Heart left ventricle (tissue), 16 donors: Measurements from ENCODE around the gene PLD6. TPM values are rescaled to one million over a fixed set of nuclear protein-coding genes. Genes with fewer than 3 reads are reported as not detected.
A peak's percentile ranks its signal among the peaks of the same experiment; 100 is the strongest.

ENCODE experiments used
- ATAC-seq, 4 donors: fragments of 200-7000 bp; cut with Tn5 transposase; one replicate each; pipeline ENCODE4 v1.9.1; 2020 to 2022; ENCODE audit warnings: moderate library complexity in 4 of 4, mild to moderate bottlenecking in 3 of 4, moderate number of reproducible peaks in 1 of 4
- DNase-seq, 5 donors: peaks; one replicate each; pipeline ENCODE4 v3.0.0-alpha.2; 2020
- H3K27ac ChIP-seq, 12 donors: fragments of 200-600 bp; sonication (generic) in 4 of 12; one replicate each; pipeline versions ENCODE4 v1.5.0 to v1.8.0; 2016 to 2022; ENCODE audit warnings: mild to moderate bottlenecking in 2 of 12
- H3K27me3 ChIP-seq, 9 donors: fragments of 200-600 bp; sonication (generic) in 2 of 9; one replicate each; pipeline versions ENCODE4 v1.5.1 to v1.8.0; 2016 to 2022; ENCODE audit warnings: mild to moderate bottlenecking in 3 of 9
- H3K36me3 ChIP-seq, 9 donors: fragments of 200-600 bp; sonication (generic) in 2 of 9; one replicate each; pipeline versions ENCODE4 v1.5.0 to v1.8.0; 2018 to 2022; ENCODE audit warnings: mild to moderate bottlenecking in 2 of 9
- H3K4me1 ChIP-seq, 12 donors: fragments of 200-600 bp; sonication (generic) in 4 of 12; one replicate each; pipeline versions ENCODE4 v1.5.0 to v1.8.0; 2016 to 2022; ENCODE audit warnings: mild to moderate bottlenecking in 3 of 12
- H3K4me3 ChIP-seq, 12 donors: fragments of 200-600 bp; sonication (generic) in 4 of 12; one replicate each; pipeline versions ENCODE4 v1.5.0 to v1.8.0; 2017 to 2022; ENCODE audit warnings: mild to moderate bottlenecking in 9 of 12, moderate library complexity in 4 of 12
- H3K9me3 ChIP-seq, 12 donors: fragments of 200-600 bp; sonication (generic) in 4 of 12; one replicate each; pipeline versions ENCODE4 v1.5.0 to v1.8.0; 2016 to 2022; ENCODE audit warnings: mild to moderate bottlenecking in 1 of 12
- POLR2A ChIP-seq, 2 donors: fragments of 450-650 bp; IDR thresholded peaks; one replicate each; pipeline ENCODE4 v1.6.1; 2017; ENCODE audit warnings: antibody characterized with exemption in 2 of 2, mild to moderate bottlenecking in 2 of 2, moderate library complexity in 2 of 2
- WGBS, 4 donors: extraction: QIAGEN DNeasy Blood & Tissue Kit in 2 of 4; methylation state at CpG; one replicate each; pipeline versions ENCODE4 v1.1.5 to v1.1.7; 2013 to 2018; 5-methylcytosine and 5-hydroxymethylcytosine counted together
- intact Hi-C, 10 donors: fragments of 100-400 bp; cut with DNase I; formaldehyde crosslinking; loops; one replicate each; pipeline versions ENCODE4 v1.11.1 to v1.14.2; 2022
- polyA plus RNA-seq, 2 donors: library from polyadenylated mRNA; stranded (reverse); fragments of 200-250 nt; gene quantifications; one replicate each; pipeline ENCODE4 v1.2.3, GENCODE V29; 2013
- total RNA-seq, 9 donors: library from RNA; depleted of rRNA in 2 of 9; stranded (reverse); fragments of >200 nt in 2 of 9; fragmentation: NEBNext Ultra II Directional in 3 of 9; extraction: Animal tissue kit (Norgen Biotek cat#: 25700) in 3 of 9; gene quantifications; one replicate each; pipeline versions ENCODE4 v1.1.0 to v1.2.4, GENCODE V29; 2016 to 2023
- TF ChIP-seq, protein P1 (sequence below), 12 donors: fragments of 200-600 bp; sonication (generic) in 4 of 12; IDR thresholded peaks; one replicate each; pipeline versions ENCODE4 v1.5.0 to v1.8.0; 2018 to 2022; ENCODE audit warnings: antibody characterized with exemption in 12 of 12, mild to moderate bottlenecking in 5 of 12
- donor health status: ischemic (EF 13 %, LVEDD 7.1; RV severe dilation, severe dysfunction).
- donor health status: healthy with polysubstance abuse.
- donor health status: DM: no; HTN: yes; CAD: no.
- donor health status: DM: no; HTN: no; CAD: no.
- donor health status: ischemic (EF 25% LVEDD 6.9; RV normal size, moderate dysfunction).
- donor health status: ischemic (EF 25% LVEDD 5.7; RV mildly dilated, moderate dysfunction).
- donor health status: healthy.
- donor health status: DM: yes; HTN: yes; CAD: no.
- donor health status: ischemic (EF 35%, LVEDD 5.7; RV mildly dilated, moderate dysfunction).
- donor health status: nonischemic (EF 11% LVEDD 7.7; RV severe dilation, severe dysfunction).
- donor health status: DM: yes; HTN: yes; CAD: no.
- donor health status: PGD.
- donor health status: ischemic (EF 29% LVEDD 5.4; RV normal size, mild dysfunction).
- donor health status: nonischemic (EF 23%, LVEDD 6.1; RV moderate dilation, normal function).

The PLD6 gene
- total and polyA plus RNA-seq, 11 donors = 3.8 to 11.8 (median 6.1) TPM

DNA sequence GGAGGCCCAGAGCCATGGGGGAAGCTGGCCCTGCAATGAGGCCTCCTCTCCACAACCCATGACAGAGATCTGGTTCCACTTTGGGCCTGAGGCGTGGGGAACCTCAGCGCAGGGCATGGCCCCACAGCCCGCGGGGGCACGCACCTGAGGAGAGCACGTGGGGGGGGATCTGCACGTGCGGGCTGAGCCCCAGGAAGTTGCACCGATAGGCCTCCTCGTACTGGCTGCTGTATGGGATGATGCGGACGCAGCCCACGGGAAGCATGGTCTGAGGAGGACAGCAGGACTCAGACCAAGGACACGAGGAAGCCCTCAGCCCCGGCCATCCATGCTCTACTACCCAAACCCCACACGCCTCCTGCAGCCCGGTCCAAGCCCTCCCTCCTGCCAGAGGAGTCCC, 10.1 kb upstream of the PLD6 start:
- intact Hi-C loops = loop anchor here in 2 of 10 donors (10.0 kb wide), 1 partner anchor 211 kb away; no protein-coding TSS in a partner anchor
- no peak overlapping the region for H3K4me3 ChIP-seq
- H3K4me1 ChIP-seq = peaks cover 0 to 2% (median 0%) of the 10 kb centered on the region in 12 donors
- H3K27me3 ChIP-seq = no peaks in the 10 kb centered on the region
- TF ChIP-seq, protein P1, sequence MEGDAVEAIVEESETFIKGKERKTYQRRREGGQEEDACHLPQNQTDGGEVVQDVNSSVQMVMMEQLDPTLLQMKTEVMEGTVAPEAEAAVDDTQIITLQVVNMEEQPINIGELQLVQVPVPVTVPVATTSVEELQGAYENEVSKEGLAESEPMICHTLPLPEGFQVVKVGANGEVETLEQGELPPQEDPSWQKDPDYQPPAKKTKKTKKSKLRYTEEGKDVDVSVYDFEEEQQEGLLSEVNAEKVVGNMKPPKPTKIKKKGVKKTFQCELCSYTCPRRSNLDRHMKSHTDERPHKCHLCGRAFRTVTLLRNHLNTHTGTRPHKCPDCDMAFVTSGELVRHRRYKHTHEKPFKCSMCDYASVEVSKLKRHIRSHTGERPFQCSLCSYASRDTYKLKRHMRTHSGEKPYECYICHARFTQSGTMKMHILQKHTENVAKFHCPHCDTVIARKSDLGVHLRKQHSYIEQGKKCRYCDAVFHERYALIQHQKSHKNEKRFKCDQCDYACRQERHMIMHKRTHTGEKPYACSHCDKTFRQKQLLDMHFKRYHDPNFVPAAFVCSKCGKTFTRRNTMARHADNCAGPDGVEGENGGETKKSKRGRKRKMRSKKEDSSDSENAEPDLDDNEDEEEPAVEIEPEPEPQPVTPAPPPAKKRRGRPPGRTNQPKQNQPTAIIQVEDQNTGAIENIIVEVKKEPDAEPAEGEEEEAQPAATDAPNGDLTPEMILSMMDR (IDR thresholded peaks at IDR 0.05) = no peak
- TF ChIP-seq POLR2A (IDR thresholded peaks at IDR 0.05) = no peak
- WGBS, 4 donors = 88 to 93% (median 90%) methylated on average over 3 to 17 of the region's 17 CpGs
- no peak for ATAC-seq
- peaks cover 2 to 100% (median 96%) of the 10 kb centered on the region in 9 donors for H3K36me3 ChIP-seq
- H3K9me3 ChIP-seq = no peaks in the 10 kb centered on the region
- no peak overlapping the region for H3K27ac ChIP-seq
- DNase-seq = peak in 2 of 5 donors; percentile 16 to 37

DNA sequence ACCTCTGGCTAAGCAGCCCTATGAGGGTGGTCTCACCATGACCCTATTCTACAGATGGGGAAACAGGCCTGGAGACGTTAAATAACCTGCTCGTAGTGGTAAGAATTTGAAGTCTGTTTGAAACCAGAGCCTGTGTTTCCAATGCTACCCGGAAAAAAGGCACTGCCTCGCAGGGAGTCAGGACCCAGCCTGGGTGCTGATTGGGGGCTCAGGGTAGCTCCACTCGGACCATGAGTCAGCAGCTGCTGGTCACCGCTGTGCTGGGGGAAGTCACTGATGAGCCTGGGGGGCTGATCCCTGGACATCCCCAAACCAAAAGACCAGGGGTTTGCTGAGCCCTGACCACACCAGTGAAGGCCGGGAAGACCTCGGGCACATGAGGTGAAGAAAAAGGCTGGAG, 9.4 kb upstream of the PLD6 start:
- peaks cover 0 to 2% (median 0%) of the 10 kb centered on the region in 12 donors for H3K4me1 ChIP-seq
- H3K27me3 ChIP-seq = no peaks in the 10 kb centered on the region
- no peak overlapping the region for H3K4me3 ChIP-seq
- ATAC-seq (no peak), DNase-seq (no peak)
- peaks cover 2 to 100% (median 91%) of the 10 kb centered on the region in 9 donors for H3K36me3 ChIP-seq
- intact Hi-C loops = loop anchor here in 2 of 10 donors (10.0 kb wide), 1 partner anchor 211 kb away; no protein-coding TSS in a partner anchor
- WGBS, 4 donors = 88 to 93% (median 89%) methylated on average over 8 of the region's 8 CpGs
- no peaks in the 10 kb centered on the region for H3K9me3 ChIP-seq
- no peak for TF ChIP-seq POLR2A (IDR thresholded peaks at IDR 0.05)
- TF ChIP-seq, protein P1 (IDR thresholded peaks at IDR 0.05) = no peak
- H3K27ac ChIP-seq = no peak overlapping the region

DNA sequence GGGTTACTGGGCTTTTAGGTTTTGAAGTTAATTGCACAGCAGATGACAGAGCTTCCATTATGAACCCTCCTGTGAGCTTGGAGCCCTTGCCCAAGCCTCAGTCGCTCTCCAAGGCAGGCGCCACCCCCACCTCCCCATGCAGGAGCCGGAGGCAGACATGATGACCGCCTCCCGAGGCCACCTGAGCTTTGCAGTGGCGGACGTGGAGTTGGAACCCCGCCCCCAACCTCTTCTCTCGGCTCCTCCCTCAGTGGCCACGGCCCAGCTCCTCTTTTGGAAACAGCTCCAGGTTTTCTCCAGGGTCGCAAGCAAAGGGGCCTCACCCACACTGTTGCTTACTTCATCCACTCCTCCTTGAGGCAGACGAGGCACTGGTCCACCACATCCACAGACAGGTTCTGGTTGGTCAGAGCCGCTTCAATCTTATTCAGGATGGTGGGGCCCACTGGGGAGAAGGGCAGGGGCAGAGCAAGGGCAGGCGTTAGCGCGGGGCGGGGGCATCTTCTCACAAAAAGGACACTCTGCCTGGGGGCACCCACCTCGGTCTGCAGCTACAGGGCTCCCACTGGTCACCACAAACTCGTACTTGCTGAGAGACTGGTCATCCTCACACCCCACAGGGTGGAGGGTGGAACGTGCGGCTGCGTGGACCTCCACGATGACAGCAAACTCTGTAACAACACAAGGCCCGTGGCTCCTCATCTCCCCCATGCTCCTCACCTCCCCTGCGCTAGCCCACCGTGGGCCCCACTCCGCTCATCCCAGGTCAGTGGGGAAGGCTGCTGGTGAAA, 8.7 kb upstream of the PLD6 start:
- peaks cover 2 to 96% (median 86%) of the 10 kb centered on the region in 9 donors for H3K36me3 ChIP-seq
- H3K27ac ChIP-seq = no peak overlapping the region
- peaks cover 0 to 2% (median 0%) of the 10 kb centered on the region in 12 donors for H3K4me1 ChIP-seq
- no peaks in the 10 kb centered on the region for H3K27me3 ChIP-seq
- WGBS, 4 donors = 86 to 88% (median 87%) methylated on average over 26 to 27 of the region's 27 CpGs
- intact Hi-C loops = loop anchor here in 2 of 10 donors (10.0 kb wide), 1 partner anchor 210 kb away; no protein-coding TSS in a partner anchor
- ATAC-seq (no peak), DNase-seq (peak in 1 of 5 donors; percentile 9)
- no peak overlapping the region for H3K4me3 ChIP-seq
- H3K9me3 ChIP-seq = no peaks in the 10 kb centered on the region
- no peak for TF ChIP-seq POLR2A (IDR thresholded peaks at IDR 0.05)
- TF ChIP-seq, protein P1 (IDR thresholded peaks at IDR 0.05) = no peak

DNA sequence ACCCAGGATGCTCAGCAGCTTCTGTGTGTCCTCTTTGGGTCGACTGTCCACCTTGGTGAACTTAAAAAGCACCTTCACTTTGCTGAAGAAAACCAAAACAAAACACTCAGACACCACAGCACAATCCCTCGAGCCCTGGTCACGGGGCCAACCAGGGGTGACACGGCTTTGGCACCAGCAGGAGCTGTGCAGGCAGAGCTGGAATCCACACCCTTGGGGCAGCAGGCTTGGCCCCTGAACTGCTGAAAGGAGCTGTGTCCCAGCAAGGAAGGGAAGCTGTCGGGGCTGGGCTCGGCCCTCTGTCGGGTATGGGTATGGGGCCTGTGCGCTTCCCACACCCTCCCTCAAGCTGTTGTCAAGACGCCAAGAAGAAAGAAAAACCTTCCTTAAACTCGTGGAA, 7.6 kb upstream of the PLD6 start:
- peak in 3 of 4 donors; percentile 13 to 49 (median 38) for ATAC-seq
- Histone ChIP-seq H3K4me1 (peaks cover 0 to 2% (median 0%) of the 10 kb centered on the region in 12 donors), H3K27ac (no peak overlapping the region), H3K27me3 (no peaks in the 10 kb centered on the region), H3K9me3 (no peaks in the 10 kb centered on the region), H3K36me3 (peaks cover 2 to 86% (median 76%) of the 10 kb centered on the region in 9 donors), H3K4me3 (no peak overlapping the region)
- intact Hi-C loops = loop anchor here in 2 of 10 donors (10.0 kb wide), 1 partner anchor 209 kb away; no protein-coding TSS in a partner anchor
- WGBS, 4 donors = 61 to 74% (median 68%) methylated on average over 10 of the region's 10 CpGs
- DNase-seq = no peak
- TF ChIP-seq POLR2A (IDR thresholded peaks at IDR 0.05) = no peak
- TF ChIP-seq, protein P1 (IDR thresholded peaks at IDR 0.05) = no peak
